Measurements from ENCODE around the gene FZR1.

Gene FZR1

GRCh38 chr19:3459089-3459881, 46.8 kb upstream of the FZR1 start:
- Histone ChIP-seq H2BK5ac (ENCODE audit: low read length) (peak overlapping the region; percentile 90), H3K4me1 (ENCODE audit: control insufficient read depth, low read depth, low read length) (peaks cover 6% of the 10 kb centered on the region), H4K5ac (ENCODE audit: low read length) (peak overlapping the region; percentile 13), H3K9ac (ENCODE audit: low read length) (peak overlapping the region; percentile 60), H3K27ac (ENCODE audit: low read depth, low read length) (no peak overlapping the region), H3K79me1 (ENCODE audit: low read length) (no peaks in the 10 kb centered on the region), H3K56ac (ENCODE audit: low read length) (peak overlapping the region; percentile 94), H4K8ac (ENCODE audit: low read depth, low read length) (no peak overlapping the region), H3K4me2 (ENCODE audit: low read length) (peak overlapping the region; percentile 61), H3K23ac (ENCODE audit: low read length) (peak overlapping the region; percentile 73), H2AK5ac (ENCODE audit: low read length) (peak overlapping the region; percentile 67), H3K36me3 (ENCODE audit: control insufficient read depth, insufficient read depth, low read length) (no peaks in the 10 kb centered on the region), H3K4me3 (ENCODE audit: low read length) (no peak overlapping the region), H2BK120ac (ENCODE audit: low read depth, low read length) (peak overlapping the region; percentile 9), H3K27me3 (ENCODE audit: insufficient read depth, low read length, poor library complexity) (no peaks in the 10 kb centered on the region), H3K79me2 (ENCODE audit: control insufficient read depth, insufficient read depth, low read length) (no peaks in the 10 kb centered on the region), H3K18ac (ENCODE audit: low read length) (peak overlapping the region; percentile 51), H2BK15ac (replicated peaks; ENCODE audit: low read depth) (no peak overlapping the region), H3K4ac (ENCODE audit: low read depth, low read length) (peak overlapping the region; percentile 76)
- no CpG with 5 or more reads among the region's 26 CpGs for whole genome bisulfite sequencing (ENCODE audit: extremely low coverage, insufficient coverage, low lambda C conversion rate)
- DNase-seq, result peak; percentile 95

GRCh38 chr19:3459965-3460582, 46.0 kb upstream of the FZR1 start:
- Histone ChIP-seq H3K4me3 (ENCODE audit: low read length) (no peak overlapping the region), H2BK120ac (ENCODE audit: low read depth, low read length) (no peak overlapping the region), H3K4ac (ENCODE audit: low read depth, low read length) (peak overlapping the region; percentile 49), H2BK5ac (ENCODE audit: low read length) (peak overlapping the region; percentile 16), H3K56ac (ENCODE audit: low read length) (peak overlapping the region; percentile 28), H3K18ac (ENCODE audit: low read length) (no peak overlapping the region), H3K9ac (ENCODE audit: low read length) (peak overlapping the region; percentile 2), H3K4me2 (ENCODE audit: low read length) (no peak overlapping the region), H3K27ac (ENCODE audit: low read depth, low read length) (no peak overlapping the region), H4K5ac (ENCODE audit: low read length) (no peak overlapping the region), H3K79me2 (ENCODE audit: control insufficient read depth, insufficient read depth, low read length) (no peaks in the 10 kb centered on the region), H2AK5ac (ENCODE audit: low read length) (no peak overlapping the region), H2BK15ac (replicated peaks; ENCODE audit: low read depth) (no peak overlapping the region), H3K36me3 (ENCODE audit: control insufficient read depth, insufficient read depth, low read length) (no peaks in the 10 kb centered on the region), H3K79me1 (ENCODE audit: low read length) (no peaks in the 10 kb centered on the region), H4K8ac (ENCODE audit: low read depth, low read length) (no peak overlapping the region), H3K4me1 (ENCODE audit: control insufficient read depth, low read depth, low read length) (peaks cover 6% of the 10 kb centered on the region), H3K27me3 (ENCODE audit: insufficient read depth, low read length, poor library complexity) (no peaks in the 10 kb centered on the region), H3K23ac (ENCODE audit: low read length) (no peak overlapping the region)
- WGBS (ENCODE audit: extremely low coverage, insufficient coverage, low lambda C conversion rate), result no CpG with 5 or more reads among the region's 15 CpGs
- no peak for DNase-seq

- Histone ChIP-seq H3K4me3 (ENCODE audit: low read length) (no peak overlapping the region), H4K8ac (ENCODE audit: low read depth, low read length) (no peak overlapping the region), H3K9ac (ENCODE audit: low read length) (peak overlapping the region; percentile 59), H3K79me1 (ENCODE audit: low read length) (no peaks in the 10 kb centered on the region), H2AK5ac (ENCODE audit: low read length) (no peak overlapping the region), H3K4me1 (ENCODE audit: control insufficient read depth, low read depth, low read length) (peaks cover 6% of the 10 kb centered on the region), H4K5ac (ENCODE audit: low read length) (no peak overlapping the region), H2BK15ac (replicated peaks; ENCODE audit: low read depth) (no peak overlapping the region), H3K27ac (ENCODE audit: low read depth, low read length) (no peak overlapping the region), H3K56ac (ENCODE audit: low read length) (peak overlapping the region; percentile 84), H3K23ac (ENCODE audit: low read length) (no peak overlapping the region), H3K18ac (ENCODE audit: low read length) (peak overlapping the region; percentile 93), H3K27me3 (ENCODE audit: insufficient read depth, low read length, poor library complexity) (no peaks in the 10 kb centered on the region), H3K4me2 (ENCODE audit: low read length) (peak overlapping the region; percentile 57), H3K4ac (ENCODE audit: low read depth, low read length) (peak overlapping the region; percentile 74), H2BK5ac (ENCODE audit: low read length) (no peak overlapping the region), H3K79me2 (ENCODE audit: control insufficient read depth, insufficient read depth, low read length) (no peaks in the 10 kb centered on the region), H2BK120ac (ENCODE audit: low read depth, low read length) (no peak overlapping the region), H3K36me3 (ENCODE audit: control insufficient read depth, insufficient read depth, low read length) (no peaks in the 10 kb centered on the region)
- whole genome bisulfite sequencing (ENCODE audit: extremely low coverage, insufficient coverage, low lambda C conversion rate), result no CpG with 5 or more reads among the region's 58 CpGs
- DNase-seq, result no peak
These were observed 43.0 kb upstream of the FZR1 start for GRCh38 chr19:3462991-3463713.

GRCh38 chr19:3463714-3464586, 42.2 kb upstream of the FZR1 start:
- no peaks in the 10 kb centered on the region for H3K79me1 ChIP-seq (ENCODE audit: low read length)
- no peak overlapping the region for H3K4me3 ChIP-seq (ENCODE audit: low read length)
- no peak overlapping the region for H4K5ac ChIP-seq (ENCODE audit: low read length)
- no peak overlapping the region for H2BK15ac ChIP-seq (replicated peaks; ENCODE audit: low read depth)
- peak overlapping the region; percentile 93 for H3K18ac ChIP-seq (ENCODE audit: low read length)
- H3K4me2 ChIP-seq (ENCODE audit: low read length), result peak overlapping the region; percentile 39
- DNase-seq, result no peak
- H3K9ac ChIP-seq (ENCODE audit: low read length), result peak overlapping the region; percentile 73
- no peak overlapping the region for H2AK5ac ChIP-seq (ENCODE audit: low read length)
- no peaks in the 10 kb centered on the region for H3K36me3 ChIP-seq (ENCODE audit: control insufficient read depth, insufficient read depth, low read length)
- H2BK5ac ChIP-seq (ENCODE audit: low read length), result no peak overlapping the region
- H4K8ac ChIP-seq (ENCODE audit: low read depth, low read length), result no peak overlapping the region
- H3K27me3 ChIP-seq (ENCODE audit: insufficient read depth, low read length, poor library complexity), result no peaks in the 10 kb centered on the region
- peak overlapping the region; percentile 82 for H3K4ac ChIP-seq (ENCODE audit: low read depth, low read length)
- no peak overlapping the region for H3K23ac ChIP-seq (ENCODE audit: low read length)
- H3K56ac ChIP-seq (ENCODE audit: low read length), result peak overlapping the region; percentile 84
- no CpG with 5 or more reads among the region's 57 CpGs for WGBS (ENCODE audit: extremely low coverage, insufficient coverage, low lambda C conversion rate)
- H3K79me2 ChIP-seq (ENCODE audit: control insufficient read depth, insufficient read depth, low read length), result no peaks in the 10 kb centered on the region
- H2BK120ac ChIP-seq (ENCODE audit: low read depth, low read length), result no peak overlapping the region
- peaks cover 3% of the 10 kb centered on the region for H3K4me1 ChIP-seq (ENCODE audit: control insufficient read depth, low read depth, low read length)
- H3K27ac ChIP-seq (ENCODE audit: low read depth, low read length), result no peak overlapping the region

- peak overlapping the region; percentile 5 for H3K4me2 ChIP-seq (ENCODE audit: low read length)
- peak overlapping the region; percentile 84 for H3K56ac ChIP-seq (ENCODE audit: low read length)
- H3K9ac ChIP-seq (ENCODE audit: low read length), result peak overlapping the region; percentile 54
- H2BK15ac ChIP-seq (replicated peaks; ENCODE audit: low read depth), result no peak overlapping the region
- peak overlapping the region; percentile 82 for H3K4ac ChIP-seq (ENCODE audit: low read depth, low read length)
- no peak overlapping the region for H4K5ac ChIP-seq (ENCODE audit: low read length)
- peaks cover 1% of the 10 kb centered on the region for H3K4me1 ChIP-seq (ENCODE audit: control insufficient read depth, low read depth, low read length)
- no peaks in the 10 kb centered on the region for H3K27me3 ChIP-seq (ENCODE audit: insufficient read depth, low read length, poor library complexity)
- WGBS (ENCODE audit: extremely low coverage, insufficient coverage, low lambda C conversion rate), result no CpG with 5 or more reads among the region's 31 CpGs
- DNase-seq, result peak; percentile 68
- H3K36me3 ChIP-seq (ENCODE audit: control insufficient read depth, insufficient read depth, low read length), result no peaks in the 10 kb centered on the region
- H3K27ac ChIP-seq (ENCODE audit: low read depth, low read length), result no peak overlapping the region
- H3K79me2 ChIP-seq (ENCODE audit: control insufficient read depth, insufficient read depth, low read length), result no peaks in the 10 kb centered on the region
- H3K4me3 ChIP-seq (ENCODE audit: low read length), result no peak overlapping the region
- H3K18ac ChIP-seq (ENCODE audit: low read length), result peak overlapping the region; percentile 93
- no peak overlapping the region for H2BK5ac ChIP-seq (ENCODE audit: low read length)
- H2BK120ac ChIP-seq (ENCODE audit: low read depth, low read length), result peak overlapping the region; percentile 46
- no peaks in the 10 kb centered on the region for H3K79me1 ChIP-seq (ENCODE audit: low read length)
- no peak overlapping the region for H4K8ac ChIP-seq (ENCODE audit: low read depth, low read length)
- H3K23ac ChIP-seq (ENCODE audit: low read length), result no peak overlapping the region
- H2AK5ac ChIP-seq (ENCODE audit: low read length), result no peak overlapping the region
These were observed 41.4 kb upstream of the FZR1 start for GRCh38 chr19:3464587-3465235.

Measured in mesendoderm (in vitro differentiated cells).